Measurements from ENCODE around the gene LUC7L. TPM values are rescaled to one million over a fixed set of nuclear protein-coding genes. Genes with fewer than 3 reads are reported as not detected.

The LUC7L gene
- polyA plus RNA-seq, 1 of the 3 experiments (the other 2 are of a cell fraction): 97.7 TPM

- Histone ChIP-seq H3K9ac (no peak overlapping the region), H2AFZ (ENCODE audit: low read depth) (no peak overlapping the region), H3K4me1 (ENCODE audit: control insufficient read depth in 1 of 2, insufficient read depth in 2 of 2, low read depth in 1 of 2, low read length in 1 of 2) (no peaks in the 10 kb centered on the region), H3K9me3 (no peaks in the 10 kb centered on the region), H4K20me1 (ENCODE audit: insufficient read depth) (no peaks in the 10 kb centered on the region), H3K27me3 (ENCODE audit: insufficient read depth) (no peaks in the 10 kb centered on the region), H3F3A (replicated peaks; ENCODE audit: insufficient read depth) (no peaks in the 10 kb centered on the region), H3K79me2 (ENCODE audit: insufficient read depth) (no peaks in the 10 kb centered on the region), H3K4me2 (no peak overlapping the region), H3K36me3 (replicated peaks in 1 of 2; ENCODE audit: control insufficient read depth in 1 of 2, insufficient read depth in 2 of 2, low read length in 1 of 2) (peaks cover 8 to 53% of the 10 kb centered on the region in 2 experiments), H3K4me3 (ENCODE audit: low read depth in 2 of 2, low read length in 1 of 2) (no peak overlapping the region), H3K9me2 (no peaks in the 10 kb centered on the region), H3K27ac (ENCODE audit: low read depth in 2 of 2, low read length in 1 of 2) (no peak overlapping the region)
- TF ChIP-seq GABPA (IDR thresholded peaks at IDR 0.05; ENCODE audit: low read depth) (no peak), TEAD4 (IDR thresholded peaks at IDR 0.05; ENCODE audit: borderline replicate concordance, insufficient read depth) (no peak), FOXM1 (IDR thresholded peaks at IDR 0.05; ENCODE audit: low read depth) (no peak), FOSL2 (IDR thresholded peaks at IDR 0.05; ENCODE audit: borderline replicate concordance, low read depth) (no peak), POLR2AphosphoS5 (IDR thresholded peaks at IDR 0.05; ENCODE audit: low read depth, low read length) (no peak), SMC3 (IDR thresholded peaks at IDR 0.05; ENCODE audit: low read depth, low read length) (no peak), CHD2 (IDR thresholded peaks at IDR 0.05; ENCODE audit: low read length, partially characterized antibody) (no peak), YY1 (IDR thresholded peaks at IDR 0.05; ENCODE audit: low read depth) (no peak), IRF3 (IDR thresholded peaks at IDR 0.05; ENCODE audit: low read depth, low read length) (no peak), TAF1 (IDR thresholded peaks at IDR 0.05; ENCODE audit: borderline replicate concordance, low read depth, low read length) (no peak), EZH2phosphoT487 (IDR thresholded peaks at IDR 0.05; ENCODE audit: borderline replicate concordance, low read depth) (no peak), EP300 (IDR thresholded peaks at IDR 0.05; ENCODE audit: borderline replicate concordance in 1 of 2, low read depth in 1 of 2, low read length in 1 of 2) (no peak), ELF1 (IDR thresholded peaks at IDR 0.05) (no peak), RCOR1 (IDR thresholded peaks at IDR 0.05; ENCODE audit: low read length) (no peak), FOXJ3 (CRISPR knock-in tag; IDR thresholded peaks at IDR 0.05) (no peak), SIN3A (IDR thresholded peaks at IDR 0.05; ENCODE audit: borderline replicate concordance, low read depth, low read length) (no peak), JUND (IDR thresholded peaks at IDR 0.05) (no peak)
- TF ChIP-seq, protein P1, sequence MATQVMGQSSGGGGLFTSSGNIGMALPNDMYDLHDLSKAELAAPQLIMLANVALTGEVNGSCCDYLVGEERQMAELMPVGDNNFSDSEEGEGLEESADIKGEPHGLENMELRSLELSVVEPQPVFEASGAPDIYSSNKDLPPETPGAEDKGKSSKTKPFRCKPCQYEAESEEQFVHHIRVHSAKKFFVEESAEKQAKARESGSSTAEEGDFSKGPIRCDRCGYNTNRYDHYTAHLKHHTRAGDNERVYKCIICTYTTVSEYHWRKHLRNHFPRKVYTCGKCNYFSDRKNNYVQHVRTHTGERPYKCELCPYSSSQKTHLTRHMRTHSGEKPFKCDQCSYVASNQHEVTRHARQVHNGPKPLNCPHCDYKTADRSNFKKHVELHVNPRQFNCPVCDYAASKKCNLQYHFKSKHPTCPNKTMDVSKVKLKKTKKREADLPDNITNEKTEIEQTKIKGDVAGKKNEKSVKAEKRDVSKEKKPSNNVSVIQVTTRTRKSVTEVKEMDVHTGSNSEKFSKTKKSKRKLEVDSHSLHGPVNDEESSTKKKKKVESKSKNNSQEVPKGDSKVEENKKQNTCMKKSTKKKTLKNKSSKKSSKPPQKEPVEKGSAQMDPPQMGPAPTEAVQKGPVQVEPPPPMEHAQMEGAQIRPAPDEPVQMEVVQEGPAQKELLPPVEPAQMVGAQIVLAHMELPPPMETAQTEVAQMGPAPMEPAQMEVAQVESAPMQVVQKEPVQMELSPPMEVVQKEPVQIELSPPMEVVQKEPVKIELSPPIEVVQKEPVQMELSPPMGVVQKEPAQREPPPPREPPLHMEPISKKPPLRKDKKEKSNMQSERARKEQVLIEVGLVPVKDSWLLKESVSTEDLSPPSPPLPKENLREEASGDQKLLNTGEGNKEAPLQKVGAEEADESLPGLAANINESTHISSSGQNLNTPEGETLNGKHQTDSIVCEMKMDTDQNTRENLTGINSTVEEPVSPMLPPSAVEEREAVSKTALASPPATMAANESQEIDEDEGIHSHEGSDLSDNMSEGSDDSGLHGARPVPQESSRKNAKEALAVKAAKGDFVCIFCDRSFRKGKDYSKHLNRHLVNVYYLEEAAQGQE (IDR thresholded peaks at IDR 0.05; ENCODE audit: low read depth, low read length): no peak
- TF ChIP-seq, protein P2, sequence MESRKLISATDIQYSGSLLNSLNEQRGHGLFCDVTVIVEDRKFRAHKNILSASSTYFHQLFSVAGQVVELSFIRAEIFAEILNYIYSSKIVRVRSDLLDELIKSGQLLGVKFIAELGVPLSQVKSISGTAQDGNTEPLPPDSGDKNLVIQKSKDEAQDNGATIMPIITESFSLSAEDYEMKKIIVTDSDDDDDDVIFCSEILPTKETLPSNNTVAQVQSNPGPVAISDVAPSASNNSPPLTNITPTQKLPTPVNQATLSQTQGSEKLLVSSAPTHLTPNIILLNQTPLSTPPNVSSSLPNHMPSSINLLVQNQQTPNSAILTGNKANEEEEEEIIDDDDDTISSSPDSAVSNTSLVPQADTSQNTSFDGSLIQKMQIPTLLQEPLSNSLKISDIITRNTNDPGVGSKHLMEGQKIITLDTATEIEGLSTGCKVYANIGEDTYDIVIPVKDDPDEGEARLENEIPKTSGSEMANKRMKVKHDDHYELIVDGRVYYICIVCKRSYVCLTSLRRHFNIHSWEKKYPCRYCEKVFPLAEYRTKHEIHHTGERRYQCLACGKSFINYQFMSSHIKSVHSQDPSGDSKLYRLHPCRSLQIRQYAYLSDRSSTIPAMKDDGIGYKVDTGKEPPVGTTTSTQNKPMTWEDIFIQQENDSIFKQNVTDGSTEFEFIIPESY (IDR thresholded peaks at IDR 0.05; ENCODE audit: borderline replicate concordance, low read depth): no peak
- TF ChIP-seq, protein P3, sequence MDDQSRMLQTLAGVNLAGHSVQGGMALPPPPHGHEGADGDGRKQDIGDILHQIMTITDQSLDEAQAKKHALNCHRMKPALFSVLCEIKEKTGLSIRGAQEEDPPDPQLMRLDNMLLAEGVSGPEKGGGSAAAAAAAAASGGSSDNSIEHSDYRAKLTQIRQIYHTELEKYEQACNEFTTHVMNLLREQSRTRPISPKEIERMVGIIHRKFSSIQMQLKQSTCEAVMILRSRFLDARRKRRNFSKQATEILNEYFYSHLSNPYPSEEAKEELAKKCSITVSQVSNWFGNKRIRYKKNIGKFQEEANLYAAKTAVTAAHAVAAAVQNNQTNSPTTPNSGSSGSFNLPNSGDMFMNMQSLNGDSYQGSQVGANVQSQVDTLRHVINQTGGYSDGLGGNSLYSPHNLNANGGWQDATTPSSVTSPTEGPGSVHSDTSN (IDR thresholded peaks at IDR 0.05): no peak
- no peak for DNase-seq
- WGBS (ENCODE audit: low lambda C conversion rate): 97% methylated on average over 9 of the region's 13 CpGs
- POLR2A ChIA-PET: no interaction called here
- CTCF ChIA-PET: interaction anchor here (1.1 kb wide), 1 partner anchor 79 kb away, joined by 3 read pairs; the partner anchor contains the start of gene HBQ1
Observed at GRCh38 chr16:259814-260253, 30.6 kb upstream of the LUC7L start.
